ENCODE data around the gene HELT.
A peak's percentile ranks its signal among the peaks of the same experiment; 100 is the strongest.

HELT gene

GRCh38 chr4:185019456-185020292 is 1.4 kb downstream of the HELT start:
- Histone ChIP-seq H3K4me1 (ENCODE audit: control insufficient read depth, insufficient read depth, low read length) (peaks cover 41% of the 10 kb centered on the region), H3K9me3 (ENCODE audit: control insufficient read depth, insufficient read depth, low read depth, low read length) (no peaks in the 10 kb centered on the region), H3K36me3 (ENCODE audit: control insufficient read depth, insufficient read depth, low read length) (no peaks in the 10 kb centered on the region), H3K9ac (ENCODE audit: low read length) (no peak overlapping the region), H3K27ac (ENCODE audit: low read depth, low read length) (no peak overlapping the region), H3K4me3 (ENCODE audit: low read depth, low read length) (peak overlapping the region; percentile 49), H3K27me3 (ENCODE audit: control insufficient read depth, insufficient read depth, low read length) (peaks cover 100% of the 10 kb centered on the region)

GRCh38 chr4:185020293-185020808 is 2.1 kb downstream of the HELT start:
- H3K36me3 ChIP-seq (ENCODE audit: control insufficient read depth, insufficient read depth, low read length), result no peaks in the 10 kb centered on the region
- H3K4me3 ChIP-seq (ENCODE audit: low read depth, low read length), result peak overlapping the region; percentile 49
- peaks cover 41% of the 10 kb centered on the region for H3K4me1 ChIP-seq (ENCODE audit: control insufficient read depth, insufficient read depth, low read length)
- no peak overlapping the region for H3K9ac ChIP-seq (ENCODE audit: low read length)
- H3K27ac ChIP-seq (ENCODE audit: low read depth, low read length), result no peak overlapping the region
- H3K27me3 ChIP-seq (ENCODE audit: control insufficient read depth, insufficient read depth, low read length), result peaks cover 100% of the 10 kb centered on the region
- H3K9me3 ChIP-seq (ENCODE audit: control insufficient read depth, insufficient read depth, low read depth, low read length), result no peaks in the 10 kb centered on the region

- peaks cover 100% of the 10 kb centered on the region for H3K27me3 ChIP-seq (ENCODE audit: control insufficient read depth, insufficient read depth, low read length)
- peak overlapping the region; percentile 49 for H3K4me3 ChIP-seq (ENCODE audit: low read depth, low read length)
- no peak overlapping the region for H3K9ac ChIP-seq (ENCODE audit: low read length)
- peaks cover 38% of the 10 kb centered on the region for H3K4me1 ChIP-seq (ENCODE audit: control insufficient read depth, insufficient read depth, low read length)
- no peak overlapping the region for H3K27ac ChIP-seq (ENCODE audit: low read depth, low read length)
- H3K36me3 ChIP-seq (ENCODE audit: control insufficient read depth, insufficient read depth, low read length), result no peaks in the 10 kb centered on the region
- no peaks in the 10 kb centered on the region for H3K9me3 ChIP-seq (ENCODE audit: control insufficient read depth, insufficient read depth, low read depth, low read length)
These were observed 2.8 kb downstream of the HELT start for GRCh38 chr4:185020863-185021761.

- no peaks in the 10 kb centered on the region for H3K36me3 ChIP-seq (ENCODE audit: control insufficient read depth, insufficient read depth, low read length)
- no peak overlapping the region for H3K9ac ChIP-seq (ENCODE audit: low read length)
- no peak overlapping the region for H3K27ac ChIP-seq (ENCODE audit: low read depth, low read length)
- peaks cover 31% of the 10 kb centered on the region for H3K4me1 ChIP-seq (ENCODE audit: control insufficient read depth, insufficient read depth, low read length)
- H3K27me3 ChIP-seq (ENCODE audit: control insufficient read depth, insufficient read depth, low read length), result peaks cover 98% of the 10 kb centered on the region
- H3K4me3 ChIP-seq (ENCODE audit: low read depth, low read length), result no peak overlapping the region
- H3K9me3 ChIP-seq (ENCODE audit: control insufficient read depth, insufficient read depth, low read depth, low read length), result no peaks in the 10 kb centered on the region
These were observed 5.2 kb downstream of the HELT start for GRCh38 chr4:185023471-185023870.

GRCh38 chr4:185028625-185029024 is 10.3 kb downstream of the HELT start:
- Histone ChIP-seq H3K4me3 (ENCODE audit: low read depth, low read length) (no peak overlapping the region), H3K27me3 (ENCODE audit: control insufficient read depth, insufficient read depth, low read length) (peaks cover 94% of the 10 kb centered on the region), H3K9me3 (ENCODE audit: control insufficient read depth, insufficient read depth, low read depth, low read length) (no peaks in the 10 kb centered on the region), H3K4me1 (ENCODE audit: control insufficient read depth, insufficient read depth, low read length) (no peaks in the 10 kb centered on the region), H3K36me3 (ENCODE audit: control insufficient read depth, insufficient read depth, low read length) (no peaks in the 10 kb centered on the region), H3K27ac (ENCODE audit: low read depth, low read length) (no peak overlapping the region), H3K9ac (ENCODE audit: low read length) (no peak overlapping the region)

- Histone ChIP-seq H3K4me1 (ENCODE audit: control insufficient read depth, insufficient read depth, low read length) (no peaks in the 10 kb centered on the region), H3K27ac (ENCODE audit: low read depth, low read length) (no peak overlapping the region), H3K9me3 (ENCODE audit: control insufficient read depth, insufficient read depth, low read depth, low read length) (no peaks in the 10 kb centered on the region), H3K4me3 (ENCODE audit: low read depth, low read length) (no peak overlapping the region), H3K36me3 (ENCODE audit: control insufficient read depth, insufficient read depth, low read length) (no peaks in the 10 kb centered on the region), H3K9ac (ENCODE audit: low read length) (no peak overlapping the region), H3K27me3 (ENCODE audit: control insufficient read depth, insufficient read depth, low read length) (peaks cover 72% of the 10 kb centered on the region)
These were observed 13.3 kb downstream of the HELT start for GRCh38 chr4:185031611-185032010.

GRCh38 chr4:185033072-185033471 is 14.8 kb downstream of the HELT start:
- Histone ChIP-seq H3K9ac (ENCODE audit: low read length) (no peak overlapping the region), H3K4me3 (ENCODE audit: low read depth, low read length) (no peak overlapping the region), H3K27ac (ENCODE audit: low read depth, low read length) (no peak overlapping the region), H3K27me3 (ENCODE audit: control insufficient read depth, insufficient read depth, low read length) (peaks cover 57% of the 10 kb centered on the region), H3K9me3 (ENCODE audit: control insufficient read depth, insufficient read depth, low read depth, low read length) (no peaks in the 10 kb centered on the region), H3K36me3 (ENCODE audit: control insufficient read depth, insufficient read depth, low read length) (no peaks in the 10 kb centered on the region), H3K4me1 (ENCODE audit: control insufficient read depth, insufficient read depth, low read length) (no peaks in the 10 kb centered on the region)

GRCh38 chr4:185033950-185034349 is 15.7 kb downstream of the HELT start:
- no peaks in the 10 kb centered on the region for H3K36me3 ChIP-seq (ENCODE audit: control insufficient read depth, insufficient read depth, low read length)
- no peaks in the 10 kb centered on the region for H3K4me1 ChIP-seq (ENCODE audit: control insufficient read depth, insufficient read depth, low read length)
- no peaks in the 10 kb centered on the region for H3K9me3 ChIP-seq (ENCODE audit: control insufficient read depth, insufficient read depth, low read depth, low read length)
- peaks cover 50% of the 10 kb centered on the region for H3K27me3 ChIP-seq (ENCODE audit: control insufficient read depth, insufficient read depth, low read length)
- H3K27ac ChIP-seq (ENCODE audit: low read depth, low read length), result no peak overlapping the region
- no peak overlapping the region for H3K4me3 ChIP-seq (ENCODE audit: low read depth, low read length)
- H3K9ac ChIP-seq (ENCODE audit: low read length), result no peak overlapping the region

- H3K27me3 ChIP-seq (ENCODE audit: control insufficient read depth, insufficient read depth, low read length), result peaks cover 37% of the 10 kb centered on the region
- no peak overlapping the region for H3K27ac ChIP-seq (ENCODE audit: low read depth, low read length)
- H3K4me3 ChIP-seq (ENCODE audit: low read depth, low read length), result no peak overlapping the region
- no peak overlapping the region for H3K9ac ChIP-seq (ENCODE audit: low read length)
- no peaks in the 10 kb centered on the region for H3K9me3 ChIP-seq (ENCODE audit: control insufficient read depth, insufficient read depth, low read depth, low read length)
- H3K4me1 ChIP-seq (ENCODE audit: control insufficient read depth, insufficient read depth, low read length), result peaks cover 4% of the 10 kb centered on the region; the same call in 1 of the 2 replicates
- H3K36me3 ChIP-seq (ENCODE audit: control insufficient read depth, insufficient read depth, low read length), result no peaks in the 10 kb centered on the region
These were observed 17.0 kb downstream of the HELT start for GRCh38 chr4:185035284-185035683.

GRCh38 chr4:185036019-185036418 is 17.7 kb downstream of the HELT start:
- Histone ChIP-seq H3K9ac (ENCODE audit: low read length) (no peak overlapping the region), H3K27me3 (ENCODE audit: control insufficient read depth, insufficient read depth, low read length) (peaks cover 32% of the 10 kb centered on the region), H3K4me3 (ENCODE audit: low read depth, low read length) (no peak overlapping the region), H3K4me1 (ENCODE audit: control insufficient read depth, insufficient read depth, low read length) (peaks cover 11% of the 10 kb centered on the region; the same call in 1 of the 2 replicates), H3K27ac (ENCODE audit: low read depth, low read length) (no peak overlapping the region), H3K9me3 (ENCODE audit: control insufficient read depth, insufficient read depth, low read depth, low read length) (no peaks in the 10 kb centered on the region), H3K36me3 (ENCODE audit: control insufficient read depth, insufficient read depth, low read length) (no peaks in the 10 kb centered on the region)

- H3K27ac ChIP-seq (ENCODE audit: low read depth, low read length), result no peak overlapping the region
- peaks cover 25% of the 10 kb centered on the region for H3K27me3 ChIP-seq (ENCODE audit: control insufficient read depth, insufficient read depth, low read length)
- H3K36me3 ChIP-seq (ENCODE audit: control insufficient read depth, insufficient read depth, low read length), result no peaks in the 10 kb centered on the region
- H3K9ac ChIP-seq (ENCODE audit: low read length), result no peak overlapping the region
- no peaks in the 10 kb centered on the region for H3K9me3 ChIP-seq (ENCODE audit: control insufficient read depth, insufficient read depth, low read depth, low read length)
- peaks cover 11% of the 10 kb centered on the region; the same call in 1 of the 2 replicates for H3K4me1 ChIP-seq (ENCODE audit: control insufficient read depth, insufficient read depth, low read length)
- H3K4me3 ChIP-seq (ENCODE audit: low read depth, low read length), result no peak overlapping the region
These were observed 18.6 kb downstream of the HELT start for GRCh38 chr4:185036842-185037241.

All from HUES6 (cell line).